ENCODE measurements around the gene HMGXB4. TPM values are rescaled to one million over a fixed set of nuclear protein-coding genes. Genes with fewer than 3 reads are reported as not detected.
"Not testable (repeated sequence)": the region's sequence is repeated elsewhere in the genome, so short reads cannot be mapped to it uniquely, and the experiment has no call there.

Gene HMGXB4
- total RNA-seq, 2 donors from 2014 or later, result 35.3 to 36.9 TPM

DNA sequence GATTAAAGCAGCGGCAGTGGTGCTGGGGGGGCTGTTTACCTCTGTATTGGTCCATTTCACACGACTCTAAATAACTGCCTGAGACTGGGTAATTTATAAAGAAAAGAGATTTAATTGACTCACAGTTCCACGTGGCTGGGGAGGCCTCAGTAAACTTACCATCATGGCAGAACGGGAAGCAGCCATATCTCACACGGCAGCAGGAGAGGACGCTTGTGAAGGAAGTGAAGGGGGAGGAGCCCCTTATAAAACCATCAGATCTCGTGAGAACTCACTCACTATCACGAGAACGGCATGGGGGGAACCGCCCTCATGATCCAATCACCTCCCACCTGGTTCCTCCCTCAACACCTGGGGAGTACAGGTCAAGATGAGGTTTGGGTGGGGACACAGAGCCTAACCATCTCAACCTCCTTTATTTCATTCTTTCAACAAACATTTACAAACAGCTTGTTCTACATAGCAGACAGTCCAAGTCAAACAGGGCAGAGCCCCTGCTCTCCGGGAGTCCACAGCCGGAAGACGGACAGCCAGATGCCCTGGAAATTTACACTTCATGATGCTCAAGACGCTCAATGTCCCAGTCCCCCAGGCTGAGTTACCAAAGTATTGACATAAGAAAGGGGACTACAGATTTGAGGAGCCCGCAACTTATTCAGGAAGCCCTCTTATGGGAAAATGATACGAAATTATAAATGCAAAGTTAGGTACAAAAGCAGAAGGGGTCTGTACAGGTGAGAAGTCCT is 26.3 kb upstream of the HMGXB4 start:
- Mint-ChIP-seq H3K27ac (no peak overlapping the region), H3K27me3 (peaks cover 14% of the 10 kb centered on the region), H3K4me3 (peak overlapping the region; percentile 5), H3K9me3 (no peaks in the 10 kb centered on the region), H3K4me1 (peaks cover 7% of the 10 kb centered on the region), H3K36me3 (ENCODE audit: low read depth) (no peaks in the 10 kb centered on the region)
- peak; percentile 23 for ATAC-seq (replicated peaks)

DNA sequence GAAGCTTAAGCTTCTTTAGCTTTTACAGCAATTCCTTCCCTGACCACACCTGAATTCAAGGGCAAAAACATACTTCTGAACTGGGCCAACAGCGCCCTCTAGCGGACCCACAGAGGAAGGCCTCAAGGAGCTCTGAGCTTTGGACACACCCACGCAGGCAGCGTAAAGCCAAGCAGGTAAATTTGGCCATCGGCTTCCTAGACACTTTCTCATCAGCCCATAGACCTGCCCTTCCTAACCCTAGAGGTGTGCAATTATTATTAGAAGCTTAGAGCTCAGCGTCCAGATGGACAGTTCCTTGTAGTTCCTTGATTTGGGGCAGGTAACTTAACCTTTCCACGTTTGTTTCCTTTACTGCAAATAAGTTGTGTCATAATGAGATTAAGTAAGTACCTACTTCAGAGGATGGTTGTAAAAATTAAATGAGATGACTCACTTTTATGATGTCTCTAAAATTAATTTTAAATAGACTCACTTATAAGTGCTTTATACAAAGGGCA is 25.7 kb upstream of the HMGXB4 start:
- peak; percentile 74 for ATAC-seq (replicated peaks)
- Mint-ChIP-seq H3K27ac (no peak overlapping the region), H3K9me3 (no peaks in the 10 kb centered on the region), H3K4me3 (peak overlapping the region; percentile 5), H3K27me3 (peaks cover 20% of the 10 kb centered on the region), H3K36me3 (ENCODE audit: low read depth) (no peaks in the 10 kb centered on the region), H3K4me1 (peaks cover 7% of the 10 kb centered on the region)

DNA sequence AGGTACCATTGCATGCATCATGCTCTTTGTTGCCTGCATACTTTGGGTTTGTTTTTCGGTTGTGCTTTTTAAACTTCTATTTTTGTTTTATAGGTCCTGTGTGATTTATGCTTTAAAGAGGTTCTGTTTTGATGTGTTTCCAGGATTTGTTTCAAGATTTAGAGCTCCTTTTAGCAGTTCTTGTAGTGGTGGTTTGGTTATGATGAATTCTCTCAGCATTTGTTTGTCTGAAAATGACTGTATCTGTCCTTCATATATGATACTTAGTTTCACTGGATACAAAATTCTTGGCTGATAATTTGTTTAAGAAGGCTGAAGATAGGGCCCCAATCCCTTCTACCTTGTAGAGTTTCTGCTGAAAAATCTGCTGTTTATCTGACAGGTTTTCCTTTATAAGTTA is 18.5 kb upstream of the HMGXB4 start:
- not testable (repeated sequence) for H3K36me3 Mint-ChIP-seq (ENCODE audit: low read depth); H3K4me3 Mint-ChIP-seq; H3K9me3 Mint-ChIP-seq; H3K27ac Mint-ChIP-seq; ATAC-seq (replicated peaks); H3K4me1 Mint-ChIP-seq
- peaks cover 37% of the 10 kb centered on the region for H3K27me3 Mint-ChIP-seq

DNA sequence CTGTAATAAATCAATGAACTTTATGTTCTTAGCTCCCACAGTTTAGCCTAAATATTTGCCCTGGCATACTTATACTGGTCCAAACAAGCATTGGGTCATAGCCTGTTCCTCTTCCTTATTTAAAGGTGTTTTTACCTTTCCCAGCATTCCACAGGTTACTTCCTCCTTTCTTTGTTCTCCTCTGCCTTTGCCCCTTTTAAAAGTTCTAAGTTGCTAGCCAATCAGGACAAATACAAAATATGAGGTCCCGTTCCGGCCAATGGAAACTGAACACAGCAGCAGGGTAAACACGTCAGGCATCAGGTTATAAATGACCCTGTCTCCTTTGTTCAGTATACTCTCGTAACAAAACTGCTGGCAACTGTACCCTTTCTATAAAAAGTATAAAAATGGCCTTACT is 12.8 kb upstream of the HMGXB4 start:
- not testable (repeated sequence) for H3K27ac Mint-ChIP-seq; ATAC-seq (replicated peaks); H3K4me3 Mint-ChIP-seq; H3K36me3 Mint-ChIP-seq (ENCODE audit: low read depth); H3K9me3 Mint-ChIP-seq; H3K4me1 Mint-ChIP-seq
- H3K27me3 Mint-ChIP-seq, result peaks cover 31% of the 10 kb centered on the region

DNA sequence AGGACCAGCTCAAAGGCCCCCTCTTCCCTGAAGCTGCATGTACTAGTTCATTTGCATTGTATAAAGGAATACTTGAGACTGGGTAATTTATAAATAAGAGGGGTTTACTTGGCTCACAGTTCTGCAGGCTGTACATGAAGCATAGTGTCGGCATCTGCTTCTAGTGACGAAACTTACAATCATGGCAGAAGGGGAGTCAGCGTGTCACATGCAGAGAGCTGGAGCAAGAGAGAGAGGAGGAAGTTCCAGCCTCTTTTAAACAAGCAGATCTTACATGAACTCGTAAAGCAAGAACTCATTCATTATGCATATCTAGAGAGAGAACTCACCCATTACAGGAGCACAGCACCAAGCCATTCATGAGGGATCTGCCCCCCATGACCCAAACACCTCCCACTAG is 7.1 kb upstream of the HMGXB4 start:
- Mint-ChIP-seq H3K27me3 (peaks cover 13% of the 10 kb centered on the region), H3K9me3 (no peaks in the 10 kb centered on the region), H3K4me3 (no peak overlapping the region)

DNA sequence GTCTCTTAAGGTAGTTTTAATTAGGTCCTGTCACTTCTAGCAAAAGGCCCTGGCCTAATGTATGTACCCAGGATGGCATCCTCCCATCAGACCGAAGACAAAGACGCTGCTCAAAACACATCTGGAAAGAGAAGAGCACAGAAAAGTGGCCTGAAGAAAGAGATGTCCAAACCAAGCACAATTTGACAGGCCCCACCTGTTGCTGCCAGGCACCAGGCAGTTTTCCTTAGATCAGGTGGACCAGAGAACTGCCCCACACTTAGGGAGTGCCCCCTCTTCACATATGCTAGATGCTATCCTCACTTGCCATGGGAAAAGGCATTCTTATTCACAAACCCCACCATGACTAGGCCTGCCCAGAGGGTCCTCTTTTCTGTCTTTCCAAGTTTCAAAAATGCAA is 3.3 kb upstream of the HMGXB4 start:
- H3K4me3 Mint-ChIP-seq, result no peak overlapping the region
- H3K27me3 Mint-ChIP-seq, result peaks cover 5% of the 10 kb centered on the region
- no peaks in the 10 kb centered on the region for H3K9me3 Mint-ChIP-seq
- peaks cover 10% of the 10 kb centered on the region for H3K36me3 Mint-ChIP-seq (ENCODE audit: low read depth)
- ATAC-seq (replicated peaks), result no peak
- no peak overlapping the region for H3K27ac Mint-ChIP-seq
- peaks cover 13% of the 10 kb centered on the region for H3K4me1 Mint-ChIP-seq

More for the DNA sequence above, 7.1 kb upstream of the HMGXB4 start:
- no peak for ATAC-seq (replicated peaks)
- H3K36me3 Mint-ChIP-seq (ENCODE audit: low read depth), result no peaks in the 10 kb centered on the region
- H3K27ac Mint-ChIP-seq, result no peak overlapping the region
- H3K4me1 Mint-ChIP-seq, result no peaks in the 10 kb centered on the region

DNA sequence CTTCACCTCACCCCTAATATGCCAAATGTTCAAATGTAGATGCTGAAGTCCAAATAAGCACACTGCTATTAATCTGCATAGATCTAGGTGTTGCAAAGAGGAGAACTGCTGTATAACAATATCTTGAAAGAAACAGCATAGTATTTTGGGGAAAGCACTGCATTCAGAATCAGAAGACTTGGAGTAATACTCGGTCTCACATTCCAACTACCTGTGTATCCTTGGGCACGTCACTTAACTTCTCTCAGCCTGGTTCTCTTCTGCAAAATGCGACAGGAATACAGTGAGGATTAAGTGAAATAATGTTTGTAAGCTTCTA is 332 bp upstream of the HMGXB4 start:
- peaks cover 22% of the 10 kb centered on the region for H3K4me1 Mint-ChIP-seq
- peak; percentile 23 for ATAC-seq (replicated peaks)
- H3K9me3 Mint-ChIP-seq, result no peaks in the 10 kb centered on the region

DNA sequence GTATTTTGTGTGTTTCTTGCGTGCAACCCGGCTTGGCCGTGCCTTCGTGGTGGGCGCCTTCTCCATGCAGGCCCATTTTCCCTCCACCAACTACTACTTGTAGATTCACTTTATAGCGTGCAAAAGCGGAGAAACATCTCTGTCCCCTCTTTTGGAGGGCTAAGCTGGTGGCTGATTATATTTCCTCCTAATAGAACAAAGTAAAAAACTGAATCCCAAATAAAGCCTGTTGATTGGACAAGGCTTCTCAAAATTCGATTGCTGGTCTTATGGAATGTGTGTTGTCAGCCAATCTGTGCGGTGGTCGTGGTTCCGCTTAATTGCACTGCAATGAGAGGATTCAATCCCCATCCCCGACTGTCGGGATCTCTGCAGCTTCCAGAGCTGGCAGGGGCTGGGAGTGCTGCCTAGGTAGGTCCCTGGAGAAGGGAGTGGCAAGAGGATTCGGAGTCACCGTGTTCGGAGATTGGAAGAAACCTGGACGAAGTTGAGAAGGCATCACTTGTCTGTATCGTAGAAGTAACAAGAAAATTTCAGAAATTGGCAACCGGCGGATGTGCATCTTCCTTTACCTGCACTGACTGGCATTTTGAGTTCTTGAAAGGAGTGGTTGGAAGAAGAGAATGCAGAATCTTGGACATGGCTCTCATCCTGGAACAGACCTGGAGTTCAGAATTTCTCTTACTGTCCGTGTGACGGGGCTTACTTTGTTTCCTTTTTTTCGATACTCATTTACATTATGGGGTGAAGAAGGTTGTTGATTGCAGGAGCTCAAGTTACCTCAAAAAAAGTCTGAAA is 1.1 kb downstream of the HMGXB4 start:
- peak; percentile 33 for ATAC-seq (replicated peaks)

More for the DNA sequence above, 332 bp upstream of the HMGXB4 start:
- H3K4me3 Mint-ChIP-seq, result peak overlapping the region; percentile 93
- peaks cover 26% of the 10 kb centered on the region for H3K36me3 Mint-ChIP-seq (ENCODE audit: low read depth)
- H3K27ac Mint-ChIP-seq, result peak overlapping the region; percentile 92
- no peaks in the 10 kb centered on the region for H3K27me3 Mint-ChIP-seq

DNA sequence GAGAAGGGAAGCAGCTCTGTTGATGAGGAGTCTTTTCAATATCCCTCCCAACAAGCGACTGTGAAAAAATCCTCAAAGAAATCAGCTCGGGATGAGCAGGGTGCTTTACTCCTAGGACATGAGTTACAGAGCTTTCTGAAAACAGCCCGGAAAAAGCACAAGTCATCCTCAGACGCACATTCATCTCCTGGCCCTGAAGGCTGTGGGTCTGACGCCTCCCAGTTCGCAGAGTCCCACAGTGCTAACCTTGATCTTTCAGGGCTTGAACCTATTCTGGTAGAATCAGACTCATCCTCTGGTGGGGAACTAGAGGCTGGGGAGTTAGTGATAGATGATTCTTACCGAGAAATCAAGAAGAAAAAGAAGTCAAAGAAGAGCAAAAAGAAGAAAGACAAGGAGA is 7.7 kb downstream of the HMGXB4 start:
- H3K4me1 Mint-ChIP-seq, result peaks cover 11% of the 10 kb centered on the region
- no peak for ATAC-seq (replicated peaks)
- H3K36me3 Mint-ChIP-seq (ENCODE audit: low read depth), result peaks cover 86% of the 10 kb centered on the region
- no peaks in the 10 kb centered on the region for H3K9me3 Mint-ChIP-seq
- no peaks in the 10 kb centered on the region for H3K27me3 Mint-ChIP-seq
- no peak overlapping the region for H3K4me3 Mint-ChIP-seq
- peak overlapping the region; percentile 4 for H3K27ac Mint-ChIP-seq

More for the DNA sequence above, 1.1 kb downstream of the HMGXB4 start:
- no peaks in the 10 kb centered on the region for H3K9me3 Mint-ChIP-seq
- peaks cover 22% of the 10 kb centered on the region for H3K4me1 Mint-ChIP-seq
- peak overlapping the region; percentile 93 for H3K4me3 Mint-ChIP-seq
- peak overlapping the region; percentile 84 for H3K27ac Mint-ChIP-seq
- peaks cover 40% of the 10 kb centered on the region for H3K36me3 Mint-ChIP-seq (ENCODE audit: low read depth)
- H3K27me3 Mint-ChIP-seq, result no peaks in the 10 kb centered on the region

DNA sequence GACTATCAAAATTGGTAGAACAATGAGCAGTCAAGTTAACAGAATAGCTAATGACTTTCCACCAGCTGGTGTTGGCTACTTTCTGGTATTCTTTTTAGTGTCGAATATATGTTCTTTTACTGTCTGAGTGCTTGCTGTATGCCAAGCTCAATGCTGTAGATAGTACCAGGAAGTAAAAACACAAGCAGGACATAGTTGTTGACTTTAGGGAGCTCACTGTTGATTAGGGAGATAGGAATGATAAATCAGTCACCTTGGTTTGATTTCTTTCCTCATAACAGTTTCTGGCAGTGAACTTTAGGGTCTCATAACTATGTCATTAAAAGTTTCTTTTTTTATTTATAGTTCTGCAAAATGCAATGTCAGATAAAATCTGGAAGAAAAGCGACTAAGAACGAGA is 9.0 kb downstream of the HMGXB4 start:
- H3K27ac Mint-ChIP-seq, result no peak overlapping the region
- peaks cover 95% of the 10 kb centered on the region for H3K36me3 Mint-ChIP-seq (ENCODE audit: low read depth)
- peaks cover 11% of the 10 kb centered on the region for H3K4me1 Mint-ChIP-seq
- H3K27me3 Mint-ChIP-seq, result no peaks in the 10 kb centered on the region
- H3K4me3 Mint-ChIP-seq, result no peak overlapping the region
- no peak for ATAC-seq (replicated peaks)
- no peaks in the 10 kb centered on the region for H3K9me3 Mint-ChIP-seq

DNA sequence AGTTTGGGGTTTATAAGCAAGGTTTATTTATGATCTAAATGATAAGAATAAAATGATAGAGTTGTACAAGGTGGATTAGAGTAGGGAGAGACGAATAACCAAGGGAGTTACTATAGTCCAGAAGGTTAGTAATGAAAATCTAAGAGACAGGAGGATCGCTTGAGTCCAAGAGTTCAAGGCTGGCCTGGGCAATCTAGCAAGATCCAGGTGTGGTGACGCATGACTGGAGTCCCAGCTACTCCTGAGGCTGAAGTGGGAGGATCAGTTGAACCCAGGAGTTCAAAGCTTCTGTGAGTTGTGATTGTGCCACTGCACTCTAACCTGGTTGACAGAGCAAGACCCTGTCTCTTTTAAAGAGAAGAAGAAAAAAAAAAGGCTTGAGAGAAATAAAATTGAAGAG is 12.3 kb downstream of the HMGXB4 start:
- Mint-ChIP-seq H3K27me3 (no peaks in the 10 kb centered on the region), H3K27ac (peak overlapping the region; percentile 75), H3K4me3 (no peak overlapping the region), H3K4me1 (peaks cover 33% of the 10 kb centered on the region), H3K36me3 (ENCODE audit: low read depth) (peaks cover 91% of the 10 kb centered on the region), H3K9me3 (no peaks in the 10 kb centered on the region)
- no peak for ATAC-seq (replicated peaks)

DNA sequence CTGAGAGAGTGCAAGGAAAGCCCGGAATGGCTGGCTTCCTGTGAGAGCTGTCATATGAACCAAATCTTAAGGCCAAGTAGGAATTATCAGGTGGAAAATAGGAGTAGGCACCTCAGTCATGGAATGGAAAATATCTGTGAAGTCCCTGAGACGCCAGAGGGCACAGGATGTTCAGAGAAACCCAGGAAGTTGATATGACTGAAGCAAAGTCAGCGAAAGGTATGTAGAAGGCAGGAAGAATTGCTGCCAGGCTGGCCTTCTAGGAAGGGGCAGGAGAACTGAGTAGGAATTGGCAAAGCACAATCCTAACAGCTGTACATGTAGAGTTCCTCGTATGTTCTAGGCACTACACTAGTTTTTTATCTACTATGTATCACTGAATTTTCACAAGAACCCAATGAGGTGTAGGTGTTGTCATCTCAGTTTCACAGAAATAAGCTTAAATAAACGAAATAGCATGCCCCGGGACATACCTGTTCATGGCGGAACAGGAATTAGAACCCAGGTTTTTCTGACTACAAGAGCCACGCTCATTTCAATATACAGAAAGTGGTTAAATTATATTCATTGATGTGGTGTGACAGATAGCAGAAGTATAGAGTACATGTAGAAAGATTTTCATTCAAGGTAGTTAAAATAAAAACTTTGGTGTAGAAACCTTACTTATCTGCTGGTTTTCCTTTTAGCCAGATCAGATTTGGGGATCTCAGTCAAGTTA is 17.0 kb downstream of the HMGXB4 start:
- Mint-ChIP-seq H3K27ac (peak overlapping the region; percentile 34), H3K9me3 (no peaks in the 10 kb centered on the region), H3K4me1 (peaks cover 30% of the 10 kb centered on the region), H3K36me3 (ENCODE audit: low read depth) (peaks cover 76% of the 10 kb centered on the region), H3K4me3 (peak overlapping the region; percentile 5), H3K27me3 (no peaks in the 10 kb centered on the region)
- peak; percentile 45 for ATAC-seq (replicated peaks)

DNA sequence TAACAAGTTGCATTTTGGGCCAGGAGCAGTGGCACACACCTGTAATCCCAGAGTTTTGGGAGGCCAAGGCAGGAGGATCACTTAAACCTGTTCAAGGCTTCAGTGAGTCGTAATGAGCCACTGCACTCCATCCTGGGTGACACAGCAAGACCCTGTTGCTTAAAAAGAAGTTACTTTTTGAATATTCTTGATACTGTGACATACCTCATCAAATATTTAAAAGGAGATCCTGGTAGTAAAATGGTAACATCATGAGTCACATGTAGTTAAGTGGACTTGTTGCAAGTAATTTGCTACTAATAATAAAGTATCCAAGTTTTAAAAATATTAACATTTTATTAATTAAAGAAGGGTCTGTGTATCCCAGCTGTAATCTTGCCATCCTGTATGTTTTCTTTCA is 18.3 kb downstream of the HMGXB4 start:
- no peaks in the 10 kb centered on the region for H3K9me3 Mint-ChIP-seq
- H3K36me3 Mint-ChIP-seq (ENCODE audit: low read depth), result peaks cover 77% of the 10 kb centered on the region
- no peak for ATAC-seq (replicated peaks)
- H3K27ac Mint-ChIP-seq, result no peak overlapping the region
- H3K4me1 Mint-ChIP-seq, result peaks cover 25% of the 10 kb centered on the region
- H3K4me3 Mint-ChIP-seq, result no peak overlapping the region
- H3K27me3 Mint-ChIP-seq, result no peaks in the 10 kb centered on the region

DNA sequence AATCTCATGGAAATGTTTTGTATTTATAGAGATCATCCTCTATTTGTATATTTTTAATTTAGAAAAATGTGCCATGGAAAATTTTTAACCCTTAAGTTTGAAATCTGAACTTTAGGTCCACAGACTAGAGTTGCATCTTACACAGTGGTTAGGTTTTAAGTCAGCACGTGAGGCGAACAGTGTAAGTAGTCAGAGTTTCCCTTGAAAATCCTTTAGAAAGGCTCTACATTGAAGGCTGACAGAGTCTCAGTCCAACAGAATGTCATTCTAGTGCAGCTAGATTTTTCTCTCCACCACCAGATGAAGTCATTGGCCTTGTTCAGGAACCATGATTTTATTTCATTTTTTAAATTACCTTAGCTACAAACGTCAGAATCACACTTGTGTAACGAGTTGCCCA is 18.7 kb downstream of the HMGXB4 start:
- no peaks in the 10 kb centered on the region for H3K27me3 Mint-ChIP-seq
- no peak overlapping the region for H3K4me3 Mint-ChIP-seq
- no peak for ATAC-seq (replicated peaks)
- H3K4me1 Mint-ChIP-seq, result peaks cover 25% of the 10 kb centered on the region
- no peak overlapping the region for H3K27ac Mint-ChIP-seq
- H3K36me3 Mint-ChIP-seq (ENCODE audit: low read depth), result peaks cover 76% of the 10 kb centered on the region
- no peaks in the 10 kb centered on the region for H3K9me3 Mint-ChIP-seq
